Transverse colon (tissue), 4 donors: ENCODE results near the gene C1orf226. TPM values are rescaled to one million over a fixed set of nuclear protein-coding genes. Genes with fewer than 3 reads are reported as not detected.

Experiments
- DNase-seq: peaks from one replicate; pipeline ENCODE4 v3.0.0-alpha.2; 2019
- H3K27ac ChIP-seq, 4 donors: fragments of 200-600 bp; sonication (generic); 2 replicates each; pipeline ENCODE4 v1.5.1; 2016 to 2018; ENCODE audit warnings: inconsistent platforms in 4 of 4
- H3K27me3 ChIP-seq: fragments of 200-600 bp; sonication (generic); 2 replicates; pipeline ENCODE4 v1.5.1; 2017; ENCODE audit warnings: inconsistent platforms
- H3K36me3 ChIP-seq, 4 donors: fragments of 200-600 bp; sonication (generic); 2 replicates each; pipeline ENCODE4 v1.5.1; 2017 to 2019; ENCODE audit warnings: inconsistent platforms in 4 of 4
- H3K4me1 ChIP-seq, 4 donors: fragments of 200-600 bp; sonication (generic); 2 replicates each; pipeline ENCODE4 v1.5.1; 2017 to 2020; ENCODE audit warnings: inconsistent platforms in 4 of 4
- H3K4me3 ChIP-seq, 4 donors: fragments of 200-600 bp; sonication (generic); 1 replicate in 1 of 4; 2 replicates in 3 of 4; pipeline versions ENCODE4 v1.5.1 to v1.6.1; 2017 to 2019; ENCODE audit warnings: inconsistent platforms in 4 of 4
- H3K9me3 ChIP-seq, 2 donors: fragments of 200-600 bp; sonication (generic); 2 replicates each; pipeline ENCODE4 v1.5.1; 2017 to 2019; ENCODE audit warnings: inconsistent platforms in 2 of 2
- CTCF ChIP-seq, 5 experiments: fragments of 200-600 bp in 3 of 5; fragments of 450-650 bp in 2 of 5; sonication (generic) in 3 of 5; IDR thresholded peaks; 1 replicate in 2 of 5; 2 replicates in 3 of 5; pipeline ENCODE4 v1.5.1; 2016 to 2017; ENCODE audit warnings: antibody characterized with exemption in 5 of 5, inconsistent platforms in 3 of 5, mild to moderate bottlenecking in 2 of 5, moderate library complexity in 1 of 5
- EP300 ChIP-seq: sonication (generic); formaldehyde crosslinking; IDR thresholded peaks from one replicate; pipeline ENCODE4 v1.6.1; 2017; ENCODE audit warnings: antibody characterized with exemption, low read depth
- POLR2A ChIP-seq: fragments of 450-650 bp; IDR thresholded peaks from one replicate; pipeline ENCODE4 v1.6.1; 2016; ENCODE audit warnings: antibody characterized with exemption, mild to moderate bottlenecking, moderate library complexity
- POLR2AphosphoS5 ChIP-seq, 3 donors: sonication (generic); formaldehyde crosslinking; IDR thresholded peaks; one replicate each; pipeline ENCODE4 v1.6.1; 2016; ENCODE audit warnings: antibody characterized with exemption in 3 of 3
- WGBS, 2 donors: methylation state at CpG; one replicate each; pipeline ENCODE4 v1.1.5; 2018; ENCODE audit warnings: low coverage in 1 of 2; 5-methylcytosine and 5-hydroxymethylcytosine counted together
- in situ Hi-C, 4 donors: fragments of 200-750 bp; cut with MboI; loops; one replicate each; pipeline versions ENCODE4 v1.15.0 to v1.15.1; 2017; ENCODE audit warnings: low sequenced_read_pairs in 3 of 4, low pct_ligation_motif_present in 1 of 4, low pct_unique_long_range_greater_than_20kb in 1 of 4
- intact Hi-C: fragments of 100-400 bp; cut with DNase I; formaldehyde crosslinking; loops from one replicate; pipeline ENCODE4 v1.15.1; 2023; ENCODE audit warnings: low total_unique reads
- total RNA-seq, 4 donors: library from RNA; depleted of rRNA; stranded (reverse); fragments of >200 nt; gene quantifications; one replicate each; pipeline ENCODE4 v1.1.0, GENCODE V29; 2016

The C1orf226 gene
- total RNA-seq, 4 donors from 2014 or later = 13.1 to 20.3 (median 16.7) TPM

GRCh38 chr1:162368451-162368850 is 13.1 kb upstream of the C1orf226 start:
- peak; percentile 71 for DNase-seq

GRCh38 chr1:162369571-162369970 is 12.0 kb upstream of the C1orf226 start:
- Histone ChIP-seq H3K4me1 (peaks cover 17 to 61% (median 31%) of the 10 kb centered on the region in 4 donors), H3K27ac (peak overlapping the region; percentile 69 to 73 (median 72)), H3K9me3 (no peaks in the 10 kb centered on the region), H3K36me3 (no peaks in the 10 kb centered on the region), H3K27me3 (no peaks in the 10 kb centered on the region), H3K4me3 (no peak overlapping the region)
- intact Hi-C loops = no loop called here
- TF ChIP-seq CTCF (IDR thresholded peaks at IDR 0.05) (no peak), POLR2A (no peak), POLR2AphosphoS5 (IDR thresholded peaks at IDR 0.05) (no peak), EP300 (no peak)
- WGBS, 2 donors = 82 to 90% methylated on average over 2 to 7 of the region's 7 CpGs
- in situ Hi-C loops = no loop called here
- no peak for DNase-seq

More at GRCh38 chr1:162368451-162368850, 13.1 kb upstream of the C1orf226 start:
- H3K9me3 ChIP-seq = no peaks in the 10 kb centered on the region
- no peaks in the 10 kb centered on the region for H3K27me3 ChIP-seq
- 44 to 50% methylated on average over 2 to 3 of the region's 4 CpGs for WGBS, 2 donors
- H3K27ac ChIP-seq = peak overlapping the region; percentile 69 to 73 (median 72)
- intact Hi-C loops = no loop called here
- TF ChIP-seq POLR2A (no peak), POLR2AphosphoS5 (IDR thresholded peaks at IDR 0.05) (peak in 2 of 3 donors; percentile 37 to 54), EP300 (peak; percentile 29), CTCF (IDR thresholded peaks at IDR 0.05) (no peak)
- no peaks in the 10 kb centered on the region for H3K36me3 ChIP-seq
- peaks cover 17 to 61% (median 31%) of the 10 kb centered on the region in 4 donors for H3K4me1 ChIP-seq
- in situ Hi-C loops = no loop called here
- H3K4me3 ChIP-seq = no peak overlapping the region

- no peaks in the 10 kb centered on the region for H3K9me3 ChIP-seq
- H3K4me3 ChIP-seq = no peak overlapping the region
- 33 to 66% methylated on average over 1 of the region's 1 CpG for WGBS, 2 donors
- no peaks in the 10 kb centered on the region for H3K27me3 ChIP-seq
- H3K27ac ChIP-seq = peak overlapping the region; percentile 69 to 73 (median 72)
- TF ChIP-seq EP300 (no peak), POLR2AphosphoS5 (IDR thresholded peaks at IDR 0.05) (no peak), CTCF (IDR thresholded peaks at IDR 0.05) (no peak)
- DNase-seq = no peak
- H3K4me1 ChIP-seq = peaks cover 17 to 61% (median 31%) of the 10 kb centered on the region in 4 donors
- H3K36me3 ChIP-seq = no peaks in the 10 kb centered on the region
- in situ Hi-C loops (no loop called here), intact Hi-C loops (no loop called here)
Measured at GRCh38 chr1:162370161-162370560, 11.4 kb upstream of the C1orf226 start.

- Histone ChIP-seq H3K27ac (peak overlapping the region; percentile 69 to 73 (median 72)), H3K36me3 (no peaks in the 10 kb centered on the region), H3K27me3 (no peaks in the 10 kb centered on the region), H3K9me3 (no peaks in the 10 kb centered on the region), H3K4me3 (no peak overlapping the region), H3K4me1 (peaks cover 17 to 61% (median 31%) of the 10 kb centered on the region in 4 donors)
- intact Hi-C loops (no loop called here), in situ Hi-C loops (no loop called here)
- 90 to 93% methylated on average over 3 of the region's 3 CpGs for WGBS, 2 donors
- DNase-seq = no peak
- TF ChIP-seq POLR2AphosphoS5 (IDR thresholded peaks at IDR 0.05) (no peak), EP300 (no peak), CTCF (IDR thresholded peaks at IDR 0.05) (no peak), POLR2A (no peak)
Measured at GRCh38 chr1:162370721-162371120, 10.8 kb upstream of the C1orf226 start.
